HepG2 (cell line): ENCODE measurements around the gene PPIL3. TPM values are rescaled to one million over a fixed set of nuclear protein-coding genes. Genes with fewer than 3 reads are reported as not detected.

Source experiments
- ATAC-seq: fragments of 200-7000 bp; cut with Tn5 transposase; 3 replicates; pipeline ENCODE4 v1.9.1; 2020; ENCODE audit warnings: mild to moderate bottlenecking, moderate library complexity
- BruUV-seq: library from RNA; stranded (reverse); fragments of 400-500 nt; replicated peaks from 2 replicates; lab custom pipeline; 2021; lab: Mats Ljungman, UMichigan
- CTCF ChIA-PET: fragments of 300-600 bp; formaldehyde crosslinking; extraction: SDS; loops from one replicate; lab custom pipeline; 2021; ENCODE audit warnings: low total read pairs, inconsistent platforms, low intra/inter-chr PET ratio; lab: Yijun Ruan, JAX
- POLR2A ChIA-PET: fragments of 350-600 bp; sonication (Branson Sonifier 250); formaldehyde crosslinking; loops from one replicate; lab custom pipeline; 2020; ENCODE audit warnings: antibody characterized with exemption, inconsistent platforms; lab: Yijun Ruan, JAX
- DNase-seq: peaks from one replicate; pipeline ENCODE4 v3.0.0-alpha.2; 2015; ENCODE audit warnings: low spot score
- FAIRE-seq: peaks from 3 replicates; lab custom pipeline; 2011; peaks lifted over from hg19 to GRCh38; lab: Jason Lieb, UNC
- H2AFZ ChIP-seq: one replicate; pipeline ENCODE4 v1.6.1; 2011; ENCODE audit warnings: low read length, inconsistent platforms
- H3K27ac ChIP-seq: fragments of 300-600 bp; 3 replicates; pipeline ENCODE4 v1.8.0; 2011; ENCODE audit warnings: mixed run types, mild to moderate bottlenecking, mixed read lengths, low read length, inconsistent platforms; ENCODE audit not compliant: insufficient read depth; ENCODE audit errors: extremely low read length
- H3K27me3 ChIP-seq, 2 experiments: fragments of 200-600 bp in 1 of 2; 2 replicates in 1 of 2; 3 replicates in 1 of 2; pipeline versions ENCODE4 v1.6.0 to v1.8.0; 2011; ENCODE audit warnings: low read length in 2 of 2, mild to moderate bottlenecking in 2 of 2, moderate library complexity in 2 of 2, inconsistent platforms in 1 of 2; ENCODE audit not compliant: insufficient read depth in 2 of 2, control insufficient read depth in 1 of 2
- H3K36me3 ChIP-seq, 2 experiments: fragments of 200-600 bp in 1 of 2; replicated peaks in 1 of 2; 2 replicates in 1 of 2; 3 replicates in 1 of 2; pipeline versions ENCODE4 v1.5.1 to v1.8.0; 2011; ENCODE audit warnings: low read length in 2 of 2, inconsistent platforms in 1 of 2; ENCODE audit not compliant: insufficient read depth in 2 of 2, control insufficient read depth in 1 of 2
- H3K4me1 ChIP-seq: 2 replicates; pipeline ENCODE4 v1.5.1; 2012; ENCODE audit warnings: low read length, inconsistent platforms; ENCODE audit not compliant: insufficient read depth
- H3K4me2 ChIP-seq: 2 replicates; pipeline ENCODE4 v1.6.0; 2011; ENCODE audit warnings: low read depth, low read length, inconsistent platforms
- H3K4me3 ChIP-seq, 3 experiments: fragments of 200-600 bp in 1 of 3; sonication (generic), shearing (Covaris generic) in 1 of 3; replicated peaks in 1 of 3; 2 replicates each; pipeline ENCODE4 v1.5.1; 2011 to 2016; ENCODE audit warnings: low read length in 3 of 3, inconsistent platforms in 2 of 3, low read depth in 2 of 3, mild to moderate bottlenecking in 2 of 3, control low read depth in 1 of 3, mixed read lengths in 1 of 3; ENCODE audit not compliant: insufficient read depth in 1 of 3
- H3K79me2 ChIP-seq: one replicate; pipeline ENCODE4 v1.6.1; 2011; ENCODE audit warnings: low read length, inconsistent platforms; ENCODE audit not compliant: insufficient read depth
- H3K9ac ChIP-seq: 2 replicates; pipeline ENCODE4 v1.6.0; 2011; ENCODE audit warnings: mild to moderate bottlenecking, low read depth, low read length, inconsistent platforms; ENCODE audit not compliant: insufficient read depth
- H3K9me3 ChIP-seq: 2 replicates; pipeline ENCODE4 v1.5.1; 2012; ENCODE audit warnings: mild to moderate bottlenecking, low read length
- H4K20me1 ChIP-seq: 2 replicates; pipeline ENCODE4 v1.6.0; 2011; ENCODE audit warnings: inconsistent platforms, mild to moderate bottlenecking, low read length, moderate library complexity; ENCODE audit not compliant: insufficient read depth
- ARID2 ChIP-seq: sonication (generic); formaldehyde crosslinking; IDR thresholded peaks from 2 replicates; pipeline ENCODE4 v1.8.1; 2022; ENCODE audit warnings: mild to moderate bottlenecking, missing genetic modification reagents, borderline replicate concordance
- ETV5 ChIP-seq: IDR thresholded peaks from 2 replicates; pipeline ENCODE4 v1.6.1; 2018; ENCODE audit warnings: missing biosample characterization, missing genetic modification reagents, inconsistent platforms, borderline replicate concordance
- MLLT10 ChIP-seq: sonication (generic); formaldehyde crosslinking; IDR thresholded peaks from 2 replicates; pipeline ENCODE4 v1.4.0; 2020; ENCODE audit warnings: missing genetic modification reagents
- NFAT5 ChIP-seq: sonication (generic); formaldehyde crosslinking; IDR thresholded peaks from 2 replicates; pipeline ENCODE4 v1.4.0; 2020; ENCODE audit warnings: missing genetic modification reagents
- PAWR ChIP-seq: sonication (generic); formaldehyde crosslinking; IDR thresholded peaks from 2 replicates; pipeline ENCODE4 v1.4.0; 2020; ENCODE audit warnings: missing genetic modification reagents, mild to moderate bottlenecking, borderline replicate concordance
- RFX3 ChIP-seq: IDR thresholded peaks from 2 replicates; pipeline ENCODE4 v1.6.1; 2016; ENCODE audit warnings: missing biosample characterization, missing genetic modification reagents
- SATB2 ChIP-seq: sonication (generic); formaldehyde crosslinking; IDR thresholded peaks from 2 replicates; pipeline ENCODE4 v1.5.0; 2020; ENCODE audit warnings: missing genetic modification reagents
- SCMH1 ChIP-seq: sonication (generic); formaldehyde crosslinking; IDR thresholded peaks from 2 replicates; pipeline ENCODE4 v1.9.0; 2021; ENCODE audit warnings: missing genetic modification reagents, mild to moderate bottlenecking, borderline replicate concordance
- SRSF4 ChIP-seq: fragments of 200-400 bp; formaldehyde crosslinking; IDR thresholded peaks from one replicate; pipeline ENCODE4 v1.6.1; 2018; ENCODE audit warnings: mild to moderate bottlenecking, low read depth, low read length, moderate library complexity; ENCODE audit not compliant: poor library complexity, severe bottlenecking
- ZNF205 ChIP-seq: IDR thresholded peaks from 2 replicates; pipeline ENCODE4 v1.6.1; 2018; ENCODE audit warnings: missing biosample characterization, missing genetic modification reagents
- ZNF230 ChIP-seq: sonication (generic); formaldehyde crosslinking; IDR thresholded peaks from 2 replicates; pipeline ENCODE4 v1.4.0; 2020; ENCODE audit warnings: mild to moderate bottlenecking, missing genetic modification reagents
- WGBS: methylation state at CpG from one replicate; pipeline ENCODE4 v1.1.6; 2017; ENCODE audit warnings: low lambda C conversion rate; 5-methylcytosine and 5-hydroxymethylcytosine counted together
- in situ Hi-C: cut with HindIII; loops from 2 replicates; pipeline ENCODE4 v1.10.0; 2017; ENCODE audit warnings: low pct_unique_long_range_greater_than_20kb; ENCODE audit not compliant: extremely low pct_ligation_motif_present
- intact Hi-C: fragments of 100-400 bp; cut with micrococcal nuclease; formaldehyde crosslinking; loops from one replicate; pipeline ENCODE4 v1.10.0; 2022; ENCODE audit not compliant: unreplicated experiment
- polyA plus RNA-seq, 8 experiments: library from polyadenylated mRNA; depleted of rRNA in 3 of 8; stranded (reverse) in 7 of 8; unstranded in 1 of 8; fragments of >200 nt; fragmentation: Illumina TruSeq in 4 of 8; extraction: Trizol in 4 of 8; gene quantifications; 2 replicates each; pipeline versions ENCODE4 v1.2.1 to v1.2.3, GENCODE V29; 2011 to 2016; ENCODE audit warnings: low read depth in 4 of 8, missing spikeins in 1 of 8, mixed read lengths in 1 of 8; ENCODE audit not compliant: insufficient read depth in 1 of 8
- total RNA-seq, 5 experiments: library from RNA; depleted of rRNA; stranded (reverse); fragments of >200 nt; fragmentation: Illumina TruSeq; extraction: Trizol; gene quantifications; 2 replicates each; pipeline ENCODE4 v1.2.3, GENCODE V29; 2016; ENCODE audit warnings: low read depth in 1 of 5

PPIL3 gene
- total and polyA plus RNA-seq, 2 of the 13 experiments (the other 11 are each of a cell fraction or from before 2014, with no cell fraction given) = 98.7 to 107 TPM

GRCh38 chr2:200839513-200839912, 49.4 kb downstream of the PPIL3 start:
- FAIRE-seq (no peak), DNase-seq (no peak), ATAC-seq (no peak)
- Histone ChIP-seq H3K9ac (no peak overlapping the region), H3K4me2 (no peak overlapping the region), H3K27ac (no peak overlapping the region), H3K4me3 (no peak overlapping the region), H4K20me1 (no peaks in the 10 kb centered on the region), H3K9me3 (peaks cover 10% of the 10 kb centered on the region), H3K36me3 (no peaks in the 10 kb centered on the region), H3K27me3 (no peaks in the 10 kb centered on the region), H3K4me1 (peaks cover 11% of the 10 kb centered on the region), H2AFZ (no peak overlapping the region), H3K79me2 (no peaks in the 10 kb centered on the region)
- in situ Hi-C loops (no loop called here), intact Hi-C loops (no loop called here)
- ChIA-PET CTCF (no interaction called here), POLR2A (interaction anchor here (1.0 to 1.8 kb wide), 2 partner anchors 11 to 24 kb away, joined by 3 to 4 read pairs; partner anchors contain the start of gene CLK1)
- TF ChIP-seq ZNF230 (no peak), ARID2 (CRISPR knock-in tag) (no peak), SRSF4 (no peak)
- 50% methylated on average over 2 of the region's 3 CpGs for WGBS
- BruUV-seq = no TSS peak

GRCh38 chr2:200834701-200835100, 54.2 kb downstream of the PPIL3 start:
- Histone ChIP-seq H3K4me1 (no peaks in the 10 kb centered on the region), H3K9me3 (peaks cover 10% of the 10 kb centered on the region), H3K27ac (no peak overlapping the region), H3K36me3 (no peaks in the 10 kb centered on the region), H3K79me2 (no peaks in the 10 kb centered on the region), H3K9ac (no peak overlapping the region), H4K20me1 (no peaks in the 10 kb centered on the region), H3K4me3 (no peak overlapping the region), H3K27me3 (no peaks in the 10 kb centered on the region), H3K4me2 (no peak overlapping the region), H2AFZ (no peak overlapping the region)
- WGBS = 67% methylated on average over 4 of the region's 4 CpGs
- DNase-seq = no peak
- peak; percentile 32 for FAIRE-seq
- no peak for ATAC-seq
- in situ Hi-C loops = no loop called here
- POLR2A ChIA-PET = no interaction called here
- CTCF ChIA-PET = no interaction called here
- intact Hi-C loops = no loop called here
- BruUV-seq = no TSS peak
- no peak for TF ChIP-seq SATB2 (CRISPR knock-in tag)
- TF ChIP-seq NFAT5 (CRISPR knock-in tag) = no peak
- TF ChIP-seq RFX3 (CRISPR knock-in tag) = no peak
- TF ChIP-seq ZNF205 = no peak
- TF ChIP-seq PAWR (CRISPR knock-in tag) = no peak
- no peak for TF ChIP-seq MLLT10
- no peak for TF ChIP-seq ETV5 (CRISPR knock-in tag)
- TF ChIP-seq SCMH1 (CRISPR knock-in tag) = no peak
